Measurements from ENCODE around the gene ZNF581. TPM values are rescaled to one million over a fixed set of nuclear protein-coding genes. Genes with fewer than 3 reads are reported as not detected.

ZNF581 gene
- total RNA-seq, 1 donor, result 48.5 TPM

- DNase-seq (ENCODE audit: low read depth in 2 of 3, low spot score in 2 of 3), result peak; percentile 92 to 98 (median 95)
Measured at GRCh38 chr19:55624109-55625003, 19.1 kb upstream of the ZNF581 start, which contains the start of gene ZNF784. Gene ZNF784, minus strand, starts transcription at chr19:55624566. Its CDS starts 5 bp downstream, at chr19:55624561.

GRCh38 chr19:55625004-55625326, 18.5 kb upstream of the ZNF581 start:
- DNase-seq (ENCODE audit: low read depth in 2 of 3, low spot score in 2 of 3), result no peak

- DNase-seq (ENCODE audit: low read depth in 2 of 3, low spot score in 2 of 3), result no peak
Measured at GRCh38 chr19:55626350-55626749, 17.1 kb upstream of the ZNF581 start.

GRCh38 chr19:55632463-55632834, 11.0 kb upstream of the ZNF581 start:
- peak; percentile 87 to 96 (median 91) for DNase-seq (ENCODE audit: low read depth in 2 of 3, low spot score in 2 of 3)

- peak in 1 of 3 donors; percentile 50 for DNase-seq (ENCODE audit: low read depth in 2 of 3, low spot score in 2 of 3)
Measured at GRCh38 chr19:55633861-55634260, 9.6 kb upstream of the ZNF581 start.

GRCh38 chr19:55635334-55635717, 8.1 kb upstream of the ZNF581 start:
- DNase-seq (ENCODE audit: low read depth in 2 of 3, low spot score in 2 of 3), result peak in 1 of 3 donors; percentile 57

- no peak for DNase-seq (ENCODE audit: low read depth in 2 of 3, low spot score in 2 of 3)
Measured at GRCh38 chr19:55635856-55636440, 7.5 kb upstream of the ZNF581 start.

GRCh38 chr19:55636723-55637122, 6.7 kb upstream of the ZNF581 start:
- DNase-seq (ENCODE audit: low read depth in 2 of 3, low spot score in 2 of 3), result no peak

GRCh38 chr19:55637534-55637933, 5.9 kb upstream of the ZNF581 start:
- no peak for DNase-seq (ENCODE audit: low read depth in 2 of 3, low spot score in 2 of 3)

- peak in 2 of 3 donors; percentile 72 to 83 for DNase-seq (ENCODE audit: low read depth in 2 of 3, low spot score in 2 of 3)
Measured at GRCh38 chr19:55638864-55639359, 4.5 kb upstream of the ZNF581 start.

GRCh38 chr19:55640043-55640576, 3.3 kb upstream of the ZNF581 start:
- peak in 2 of 3 donors; percentile 76 to 83 for DNase-seq (ENCODE audit: low read depth in 2 of 3, low spot score in 2 of 3)

GRCh38 chr19:55640577-55641425, 2.6 kb upstream of the ZNF581 start, which contains the start of gene ZNF580:
Gene ZNF580, plus strand, starts transcription at chr19:55641002. Its CDS starts 1,507 bp downstream, at chr19:55642509.
- DNase-seq (ENCODE audit: low read depth in 2 of 3, low spot score in 2 of 3), result peak in 1 of 3 donors; percentile 41

GRCh38 chr19:55641426-55642152, 1.9 kb upstream of the ZNF581 start:
- DNase-seq (ENCODE audit: low read depth in 2 of 3, low spot score in 2 of 3), result no peak

- no peak for DNase-seq (ENCODE audit: low read depth in 2 of 3, low spot score in 2 of 3)
Measured at GRCh38 chr19:55642153-55643002, 1.1 kb upstream of the ZNF581 start.

GRCh38 chr19:55643887-55644176, 383 bp downstream of the ZNF581 start:
- no peak for DNase-seq (ENCODE audit: low read depth in 2 of 3, low spot score in 2 of 3)

- DNase-seq (ENCODE audit: low read depth in 2 of 3, low spot score in 2 of 3), result no peak
Measured at GRCh38 chr19:55644191-55644833, 863 bp downstream of the ZNF581 start.

- no peak for DNase-seq (ENCODE audit: low read depth in 2 of 3, low spot score in 2 of 3)
Measured at GRCh38 chr19:55644842-55645511, 1.5 kb downstream of the ZNF581 start.

GRCh38 chr19:55645512-55645881, 2.0 kb downstream of the ZNF581 start:
- DNase-seq (ENCODE audit: low read depth in 2 of 3, low spot score in 2 of 3), result no peak
